NK-92 (cell line): ENCODE results near the gene SLC16A13.
A peak's percentile ranks its signal among the peaks of the same experiment; 100 is the strongest.

Experiments used
- DNase-seq: peaks from one replicate; lab custom pipeline; 2025; ENCODE audit not compliant: unreplicated experiment; lab: John Stamatoyannopoulos, UW

Gene SLC16A13

DNA sequence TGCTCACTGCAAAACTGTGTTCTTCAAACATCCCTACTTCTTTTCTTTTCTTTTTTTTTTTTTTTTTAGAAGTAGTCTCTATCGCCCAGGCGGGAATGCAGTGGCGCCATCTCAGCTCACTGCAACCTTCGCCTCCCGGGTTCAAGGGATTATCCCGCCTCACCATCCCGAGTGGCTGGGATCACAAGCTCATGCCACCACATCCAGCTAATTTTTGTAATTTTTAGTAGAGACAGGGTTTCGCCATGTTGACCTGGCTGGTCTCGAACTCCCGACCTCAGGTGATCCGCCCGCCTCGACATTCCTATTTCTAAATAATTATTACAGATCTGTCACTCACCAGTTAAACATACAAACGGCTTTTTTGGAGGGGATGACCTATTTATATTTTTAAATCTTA, 24.4 kb upstream of the SLC16A13 start:
- no peak for DNase-seq

DNA sequence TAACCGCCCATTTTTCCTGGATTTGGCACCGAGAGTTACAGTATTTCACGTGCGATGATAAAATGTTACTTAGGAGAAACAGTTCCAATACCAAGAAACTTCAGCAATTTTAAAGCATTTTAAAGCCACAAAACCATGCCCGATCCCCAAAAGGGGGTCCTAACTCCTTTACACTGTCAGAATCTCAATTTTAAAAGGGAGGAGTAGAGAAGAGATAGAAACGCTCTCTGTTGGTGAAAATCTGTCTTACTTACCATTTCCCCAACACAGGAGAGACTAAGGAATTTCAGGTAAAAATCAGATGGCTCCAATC, 23.9 kb upstream of the SLC16A13 start:
- no peak for DNase-seq

DNA sequence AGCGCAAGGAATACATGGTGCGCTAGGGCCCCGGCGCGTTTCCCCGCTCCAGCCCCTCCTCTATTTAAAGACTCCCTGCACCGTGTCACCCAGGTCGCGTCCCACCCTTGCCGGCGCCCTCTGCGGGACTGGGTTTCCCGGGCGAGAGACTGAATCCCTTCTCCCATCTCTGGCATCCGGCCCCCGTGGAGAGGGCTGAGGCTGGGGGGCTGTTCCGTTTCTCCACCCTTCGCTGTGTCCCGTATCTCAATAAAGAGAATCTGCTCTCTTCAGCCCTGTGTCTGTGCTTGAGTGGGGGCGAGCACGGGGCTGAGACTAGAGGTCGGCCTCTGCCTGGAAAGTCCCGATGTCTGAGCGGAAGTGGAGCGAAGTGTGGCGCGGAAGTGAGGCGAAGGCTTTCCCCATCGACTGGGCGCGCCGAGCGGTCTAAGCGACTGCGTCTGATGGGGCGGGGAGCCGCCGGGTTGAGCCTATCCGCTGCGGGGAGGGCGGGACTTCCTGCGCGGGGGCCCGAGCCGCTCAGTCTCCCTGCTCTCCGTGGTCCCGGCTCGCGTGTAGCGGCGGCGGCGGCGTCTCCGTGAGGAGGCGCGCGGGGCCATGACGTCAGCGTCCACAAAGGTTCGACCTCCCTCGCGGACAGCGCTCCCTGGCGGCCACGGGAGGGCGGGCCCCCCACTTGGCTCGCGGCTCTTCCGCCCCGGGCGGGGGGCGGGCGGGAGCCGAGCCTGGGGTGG, 21.4 kb upstream of the SLC16A13 start:
- peak; percentile 79 for DNase-seq

DNA sequence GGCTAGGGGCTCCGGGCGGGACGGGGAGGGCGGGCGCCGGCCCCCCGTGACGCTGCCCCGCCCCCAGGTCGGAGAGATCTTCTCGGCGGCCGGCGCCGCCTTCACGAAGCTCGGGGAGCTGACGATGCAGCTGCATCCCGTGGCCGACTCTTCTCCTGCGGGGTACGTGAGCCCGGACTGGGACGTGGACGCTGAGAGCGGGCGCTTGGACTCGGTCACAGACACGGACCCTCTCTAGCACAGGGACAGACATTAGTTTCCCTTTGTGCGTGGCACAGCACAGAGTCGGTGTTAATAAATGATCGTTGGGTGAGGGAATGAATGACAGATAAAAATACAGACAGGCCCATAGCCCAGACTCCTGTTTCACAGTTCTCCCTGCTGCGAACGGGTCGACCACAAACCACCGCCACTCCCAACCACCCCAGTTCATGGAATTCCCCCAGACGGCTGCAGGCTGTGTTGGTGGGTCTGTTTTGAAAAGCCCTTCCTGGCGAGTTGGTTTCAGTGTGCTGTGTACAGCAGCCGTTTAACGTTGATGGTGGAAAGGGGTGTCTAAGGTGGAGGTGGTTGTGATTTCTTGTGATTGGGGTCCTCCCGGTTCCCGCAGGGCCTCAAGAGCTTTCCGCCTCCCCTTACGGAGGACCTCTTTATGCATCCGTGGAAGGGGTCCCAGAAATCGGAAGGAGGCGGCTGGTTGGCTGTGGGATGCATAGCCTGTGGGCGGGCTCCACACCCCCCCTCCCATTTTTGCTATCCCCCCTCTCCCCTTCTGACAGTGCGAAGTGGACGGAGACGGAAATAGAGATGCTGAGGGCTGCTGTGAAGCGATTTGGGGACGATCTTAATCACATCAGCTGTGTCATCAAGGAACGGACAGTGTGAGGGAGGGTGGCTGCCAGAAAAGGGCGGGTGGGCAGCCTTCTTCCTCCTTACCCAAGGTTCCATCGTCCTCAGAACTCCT, 20.5 kb upstream of the SLC16A13 start:
- peak; percentile 10 for DNase-seq

DNA sequence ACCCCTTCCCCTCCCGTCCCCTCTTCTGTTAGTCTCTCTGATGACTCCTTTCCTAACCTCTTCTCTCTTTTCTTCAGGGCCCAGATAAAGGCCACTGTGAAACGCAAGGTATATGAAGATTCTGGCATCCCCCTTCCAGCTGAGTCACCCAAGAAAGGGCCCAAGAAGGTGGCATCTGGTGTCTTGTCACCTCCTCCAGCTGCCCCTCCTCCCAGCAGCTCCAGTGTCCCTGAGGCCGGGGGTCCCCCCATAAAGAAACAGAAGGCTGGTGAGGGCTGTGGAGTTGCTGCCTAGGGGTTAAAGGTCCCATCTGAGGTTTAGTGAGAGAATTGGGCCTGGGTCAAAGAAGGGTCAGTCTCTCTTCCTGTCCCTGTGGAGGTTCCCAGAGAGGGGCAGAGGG, 19.4 kb upstream of the SLC16A13 start:
- DNase-seq, result no peak

DNA sequence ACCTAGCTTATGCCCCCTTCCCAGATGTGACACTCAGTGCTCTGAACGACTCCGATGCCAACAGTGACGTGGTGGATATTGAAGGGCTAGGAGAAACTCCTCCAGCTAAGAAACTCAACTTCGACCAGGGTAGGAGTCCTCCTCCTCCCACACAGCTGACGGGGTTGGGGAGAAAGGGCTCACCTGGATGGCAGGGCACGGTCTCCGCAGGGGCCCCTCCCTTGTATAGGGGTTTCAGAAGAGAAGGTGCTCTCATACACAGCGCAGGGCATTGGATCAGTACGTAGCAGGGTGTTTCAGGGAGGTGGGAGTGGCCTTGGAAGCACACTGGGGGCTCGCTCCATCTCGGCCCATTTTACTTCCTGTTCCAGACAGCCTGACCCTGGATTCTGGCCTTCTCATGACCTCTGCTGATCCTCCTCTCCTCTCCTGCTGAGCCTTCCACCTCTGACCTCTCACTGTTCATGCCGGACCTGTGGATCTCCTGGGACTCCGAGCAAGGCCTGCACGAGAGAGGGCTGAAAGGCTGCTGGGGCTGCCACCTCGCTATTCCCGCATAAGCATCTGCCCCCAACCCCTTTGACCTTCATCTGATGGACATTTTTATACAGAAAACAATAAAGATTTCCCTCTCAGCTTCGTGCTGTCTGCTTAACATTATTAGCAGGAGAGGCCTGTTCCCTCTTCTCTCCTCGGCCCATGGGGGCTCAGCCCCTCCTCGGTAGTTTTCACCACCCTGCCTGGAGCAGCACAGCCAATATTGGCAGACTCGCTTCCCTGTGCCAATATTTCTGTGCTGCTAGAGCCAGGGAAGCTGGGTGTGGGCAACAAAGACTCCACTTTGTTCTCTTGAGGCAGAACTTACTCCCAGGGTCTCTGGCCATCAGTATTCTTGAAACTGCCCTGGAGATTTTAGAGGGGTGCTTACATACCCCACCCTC, 18.7 kb upstream of the SLC16A13 start:
- DNase-seq, result no peak

DNA sequence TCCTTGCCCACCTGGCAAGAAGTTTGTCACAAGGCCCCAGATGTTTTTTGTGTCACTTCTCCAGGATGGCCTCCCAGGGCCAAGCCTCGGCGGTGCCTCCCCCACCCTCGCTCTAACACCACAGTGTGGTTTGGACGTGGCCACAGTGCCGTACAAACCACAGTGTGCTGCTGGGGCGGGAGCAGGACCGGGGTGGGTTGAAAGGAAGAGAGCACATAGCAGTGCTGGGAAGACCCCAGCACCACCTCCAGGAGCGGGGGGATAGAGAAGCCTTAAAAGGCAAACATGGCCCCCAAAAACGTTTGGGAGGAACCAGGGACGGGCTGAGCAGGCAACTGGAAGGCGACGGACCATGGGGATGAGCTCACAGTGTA, 18.0 kb upstream of the SLC16A13 start:
- no peak for DNase-seq

DNA sequence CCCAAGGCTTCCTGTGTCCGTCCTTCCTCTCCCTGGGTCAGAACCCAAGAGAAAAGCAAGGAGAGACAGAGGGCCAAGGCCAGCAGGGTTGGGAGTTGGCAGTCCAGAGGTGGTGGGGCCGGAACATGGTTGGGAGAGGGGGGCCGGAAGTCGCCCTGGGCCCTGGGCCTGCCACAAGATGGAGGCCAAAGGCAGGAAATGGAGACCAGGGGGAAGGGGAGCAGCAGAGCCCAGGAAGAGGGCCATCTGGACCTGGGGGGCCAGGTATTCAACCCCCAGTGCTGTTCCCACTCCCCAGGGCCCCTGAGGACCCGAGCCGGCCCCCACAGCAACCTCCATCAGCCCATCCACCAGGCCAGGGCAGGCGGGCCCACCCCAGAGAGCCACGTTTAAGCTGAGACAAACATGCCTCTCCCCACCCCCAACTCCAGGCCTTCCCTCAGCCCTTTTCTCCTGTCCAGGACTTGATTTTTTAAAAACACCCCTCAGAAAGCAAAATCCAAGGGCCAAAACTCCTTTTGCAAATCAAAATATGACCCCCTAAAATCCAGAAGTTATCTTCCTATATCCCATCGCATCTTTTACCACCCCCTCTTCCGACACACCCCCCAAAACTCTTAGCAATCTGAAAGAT, 17.4 kb upstream of the SLC16A13 start:
- DNase-seq, result no peak

DNA sequence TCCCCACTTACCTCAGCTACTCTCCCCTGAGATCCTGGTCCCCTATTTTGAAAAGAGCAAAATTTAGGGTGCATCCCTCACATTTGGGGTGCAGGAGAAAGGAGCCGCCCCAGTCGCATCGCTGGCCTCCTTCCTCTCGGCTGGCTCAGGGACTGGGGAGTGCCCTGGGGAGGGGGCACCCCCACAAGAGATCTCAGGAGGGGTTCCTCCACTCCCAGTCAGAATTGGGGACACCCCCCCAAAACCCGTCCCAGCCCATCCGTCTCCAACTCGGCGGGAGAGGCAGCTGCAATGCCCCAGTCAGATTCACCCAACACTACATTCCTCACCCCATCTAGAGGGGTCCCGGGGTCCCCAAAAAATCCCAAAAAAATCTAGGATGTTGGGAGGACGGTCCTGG, 16.4 kb upstream of the SLC16A13 start:
- DNase-seq, result no peak

DNA sequence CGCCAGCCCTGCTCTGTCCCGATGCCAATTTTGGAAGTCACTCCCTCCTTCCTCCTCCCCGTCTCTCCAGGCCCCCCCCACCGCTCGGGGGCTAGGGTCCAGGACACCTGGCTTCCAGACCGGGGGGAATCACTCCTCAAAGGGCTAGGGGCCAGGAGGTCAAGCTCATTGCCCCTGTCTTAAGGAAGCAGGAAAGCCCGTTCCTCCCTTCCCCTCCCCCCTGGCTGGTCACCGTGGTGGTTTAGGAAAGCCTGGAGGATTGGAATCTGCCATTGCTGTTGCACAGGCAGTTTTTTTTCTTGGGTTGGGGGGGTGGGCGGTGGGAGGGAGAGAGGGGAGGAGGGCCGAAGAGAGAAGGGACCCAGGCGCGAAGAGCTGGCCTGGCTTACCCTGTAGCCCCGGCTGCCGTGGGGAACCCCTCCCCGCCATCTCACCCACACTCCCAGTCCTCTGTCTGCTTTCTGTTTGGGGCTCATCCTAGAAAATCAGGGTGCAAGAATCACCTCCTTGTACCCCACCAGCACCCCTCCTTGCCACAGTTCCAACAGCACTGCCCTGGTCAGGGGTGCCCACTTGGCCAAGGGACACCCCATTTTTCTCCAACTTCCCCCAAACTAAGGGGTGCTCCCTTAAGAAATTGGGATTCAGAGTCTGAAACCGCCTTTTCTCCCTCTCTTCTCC, 15.8 kb upstream of the SLC16A13 start:
- no peak for DNase-seq

DNA sequence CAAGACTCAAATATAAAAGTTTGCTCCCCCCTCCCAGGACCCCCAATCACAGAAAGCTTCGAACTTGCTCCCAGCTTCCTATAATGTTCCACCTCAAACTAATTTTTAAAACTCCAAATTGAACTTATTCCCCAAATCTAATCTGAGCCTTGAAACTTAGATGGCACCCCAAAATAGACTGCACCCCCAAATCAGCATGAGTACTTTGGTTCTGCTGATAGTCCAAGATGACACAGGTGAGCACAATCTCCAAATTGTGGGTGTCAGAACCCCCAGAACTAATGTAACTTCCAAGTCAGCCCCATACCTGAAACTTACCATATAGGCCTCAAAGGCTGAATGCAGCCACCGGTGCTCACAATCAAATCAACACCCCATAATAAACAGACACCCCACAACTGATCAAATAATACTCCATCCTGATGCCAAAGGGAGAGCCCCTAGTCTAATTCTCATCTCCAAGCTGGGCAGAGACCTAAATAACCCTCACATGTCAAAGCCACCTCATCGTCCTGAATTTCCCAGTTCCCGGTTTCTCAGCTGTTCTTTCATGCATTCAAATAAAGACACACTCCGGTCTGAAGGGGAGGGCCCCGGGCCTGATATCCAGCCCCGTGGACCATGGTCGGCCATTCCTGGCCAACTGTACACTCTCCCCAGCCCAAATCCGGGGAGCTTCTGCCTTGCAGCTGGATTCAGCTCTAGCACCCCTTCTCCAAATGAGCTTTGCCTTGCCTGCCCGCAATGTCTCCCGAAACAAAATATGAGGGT, 14.7 kb upstream of the SLC16A13 start:
- DNase-seq, result no peak

DNA sequence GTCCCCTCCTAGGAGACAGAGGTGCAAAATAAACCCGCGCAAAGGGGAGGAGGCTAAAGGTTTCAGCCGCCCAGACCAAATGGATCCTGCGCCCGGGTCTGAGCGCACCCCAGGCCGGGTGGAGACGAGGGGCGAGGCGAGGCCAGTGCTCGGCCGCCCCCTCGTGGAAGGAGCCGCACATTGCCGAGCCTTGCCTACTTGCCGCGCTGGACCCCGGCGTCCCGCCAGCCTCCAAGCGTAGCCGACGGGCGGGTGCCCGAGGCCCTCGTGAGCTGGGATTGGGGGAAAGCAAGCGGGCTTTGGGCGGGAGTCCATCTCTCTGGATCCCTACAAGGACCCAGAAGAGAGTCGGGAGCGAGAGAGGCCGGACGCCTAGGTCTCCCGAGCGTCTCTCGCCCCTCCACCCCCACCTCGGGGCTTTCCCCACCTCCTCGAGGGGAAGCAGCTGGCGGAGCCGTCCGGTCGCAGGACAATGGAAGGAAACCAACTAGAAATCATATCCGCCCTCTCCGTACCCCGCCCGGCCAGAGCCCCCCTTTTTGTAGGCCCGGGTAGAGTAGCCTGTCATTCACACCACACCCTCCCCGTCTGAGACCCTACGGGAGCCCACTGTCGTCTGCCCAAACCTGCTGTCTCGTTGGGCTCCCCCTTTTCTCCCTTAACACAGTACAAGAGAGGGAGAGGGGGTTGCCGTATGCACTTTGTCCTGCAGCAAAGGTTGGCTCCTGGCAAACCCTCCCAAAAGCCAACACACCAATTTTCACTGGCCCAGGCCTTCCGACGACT, 13.6 kb upstream of the SLC16A13 start:
- no peak for DNase-seq

DNA sequence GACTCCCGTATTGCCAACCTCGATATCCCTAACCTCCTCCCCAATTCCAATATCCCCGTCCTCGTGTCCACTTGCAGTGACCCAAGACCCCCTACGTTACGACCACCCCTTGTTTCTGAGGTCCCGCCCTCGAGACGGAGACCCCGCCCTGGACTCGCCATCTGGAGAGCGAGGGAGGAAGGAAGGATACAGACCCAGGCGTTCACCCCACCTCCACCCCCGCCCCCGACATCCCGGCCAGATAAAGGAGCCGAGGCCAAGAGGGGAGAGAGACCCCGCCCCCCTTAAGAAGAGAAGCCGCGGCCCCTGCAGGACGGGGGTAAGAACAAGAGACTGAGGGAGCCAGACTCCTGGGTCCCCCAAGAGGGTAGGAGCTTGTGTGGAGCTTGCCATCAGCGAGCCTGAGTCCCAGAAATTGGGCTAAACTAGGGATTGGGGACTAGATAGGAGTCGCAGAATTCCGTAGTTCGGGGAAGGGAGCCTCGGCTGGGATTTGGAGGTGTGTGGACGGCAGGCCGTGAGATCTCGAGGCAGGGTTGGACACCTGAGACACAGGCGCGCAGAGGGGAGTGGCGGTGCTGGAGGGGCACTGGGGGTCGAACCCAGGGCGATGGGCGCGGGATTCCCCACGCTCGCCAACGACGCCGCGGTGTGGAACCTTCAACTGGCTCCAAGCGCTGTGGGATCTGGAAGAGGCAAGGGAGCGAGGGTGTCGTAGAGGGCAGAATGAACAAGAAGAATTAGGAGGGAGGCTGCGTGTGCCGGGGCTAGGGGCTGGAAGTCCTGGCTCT, 12.8 kb upstream of the SLC16A13 start, which contains the start of gene BCL6B:
Gene BCL6B, plus strand, starts transcription at position 270 of the 791 bp plus-strand sequence. CDS start 622 bp downstream, outside the sequence.
- DNase-seq, result no peak

DNA sequence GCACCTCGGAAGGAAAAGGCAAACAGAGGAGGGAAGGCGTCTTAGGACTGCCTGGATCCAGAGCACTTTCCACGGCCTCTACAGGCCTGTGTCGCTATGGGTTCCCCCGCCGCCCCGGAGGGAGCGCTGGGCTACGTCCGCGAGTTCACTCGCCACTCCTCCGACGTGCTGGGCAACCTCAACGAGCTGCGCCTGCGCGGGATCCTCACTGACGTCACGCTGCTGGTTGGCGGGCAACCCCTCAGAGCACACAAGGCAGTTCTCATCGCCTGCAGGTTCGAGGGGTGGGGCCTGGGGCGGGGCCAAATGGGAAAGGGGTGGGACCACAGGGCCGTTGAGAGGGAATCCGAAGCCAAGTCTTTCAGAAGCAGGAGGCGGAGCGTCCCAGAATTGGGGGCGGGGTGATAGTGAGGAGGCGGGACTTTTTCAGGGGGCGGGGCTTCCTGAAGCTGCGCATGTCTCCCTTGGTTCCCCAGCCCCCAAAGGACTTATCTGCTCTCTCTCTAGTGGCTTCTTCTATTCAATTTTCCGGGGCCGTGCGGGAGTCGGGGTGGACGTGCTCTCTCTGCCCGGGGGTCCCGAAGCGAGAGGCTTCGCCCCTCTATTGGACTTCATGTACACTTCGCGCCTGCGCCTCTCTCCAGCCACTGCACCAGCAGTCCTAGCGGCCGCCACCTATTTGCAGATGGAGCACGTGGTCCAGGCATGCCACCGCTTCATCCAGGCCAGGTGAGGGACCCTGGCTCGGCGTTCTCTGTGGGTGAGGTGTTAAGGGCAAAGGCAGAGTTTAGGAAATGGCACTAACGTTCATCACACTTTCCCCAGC, 12.0 kb upstream of the SLC16A13 start:
- peak; percentile 57 for DNase-seq

DNA sequence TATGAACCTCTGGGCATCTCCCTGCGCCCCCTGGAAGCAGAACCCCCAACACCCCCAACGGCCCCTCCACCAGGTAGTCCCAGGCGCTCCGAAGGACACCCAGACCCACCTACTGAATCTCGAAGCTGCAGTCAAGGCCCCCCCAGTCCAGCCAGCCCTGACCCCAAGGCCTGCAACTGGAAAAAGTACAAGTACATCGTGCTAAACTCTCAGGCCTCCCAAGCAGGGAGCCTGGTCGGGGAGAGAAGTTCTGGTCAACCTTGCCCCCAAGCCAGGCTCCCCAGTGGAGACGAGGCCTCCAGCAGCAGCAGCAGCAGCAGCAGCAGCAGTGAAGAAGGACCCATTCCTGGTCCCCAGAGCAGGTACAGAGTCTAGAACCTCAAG, 11.4 kb upstream of the SLC16A13 start:
- no peak for DNase-seq

DNA sequence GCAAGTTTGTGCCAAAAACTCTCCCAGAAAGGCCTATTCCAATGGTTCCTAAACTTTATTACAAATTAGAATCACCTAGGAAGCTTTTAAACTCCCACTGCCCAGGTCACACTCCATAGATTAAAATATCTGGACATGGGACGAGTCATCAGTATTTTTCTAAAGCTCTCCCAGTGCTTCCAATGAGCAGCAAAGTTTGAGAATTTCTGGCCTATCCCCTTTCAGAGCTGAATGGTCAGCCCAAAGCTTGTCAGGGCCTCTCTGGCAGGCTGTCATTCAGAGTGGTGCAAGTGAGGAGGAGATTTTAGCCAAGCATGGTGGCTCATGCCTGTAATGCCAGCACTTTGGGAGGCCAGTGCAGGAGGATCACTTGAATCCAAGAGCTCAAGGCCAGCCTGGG, 10.6 kb upstream of the SLC16A13 start:
- no peak for DNase-seq
